IMR-90 (cell line): Measurements from ENCODE around the gene PALS2. TPM values are rescaled to one million over a fixed set of nuclear protein-coding genes. Genes with fewer than 3 reads are reported as not detected.

Experiments
- ATAC-seq: fragments of 200-7000 bp; cut with Tn5 transposase; 2 replicates; pipeline ENCODE4 v1.9.1; 2020; ENCODE audit warnings: low read depth, mild to moderate bottlenecking, moderate library complexity
- BruUV-seq: library from RNA; stranded (reverse); fragments of 400-500 nt; replicated peaks from 2 replicates; lab custom pipeline; 2021; lab: Mats Ljungman, UMichigan
- CTCF ChIA-PET: fragments of 300-600 bp; formaldehyde crosslinking; extraction: SDS; loops from one replicate; lab custom pipeline; 2021; ENCODE audit warnings: antibody characterized with exemption; lab: Yijun Ruan, JAX
- POLR2A ChIA-PET: fragments of 300-600 bp; sonication (Branson Sonifier 250); formaldehyde crosslinking; loops from one replicate; lab custom pipeline; 2022; ENCODE audit warnings: antibody characterized with exemption; ENCODE audit not compliant: unreplicated experiment; lab: Charles Lee
- DNase-seq: peaks from one replicate; pipeline ENCODE4 v3.0.0; 2013
- H2AFZ ChIP-seq: replicated peaks from 2 replicates; pipeline ENCODE3; 2013; ENCODE audit warnings: low read length, mild to moderate bottlenecking; ENCODE audit not compliant: poor library complexity
- H2AK5ac ChIP-seq: 2 replicates; pipeline ENCODE4 v1.6.1; 2013; ENCODE audit warnings: low read depth, low read length, inconsistent platforms
- H2AK9ac ChIP-seq: replicated peaks from 2 replicates; pipeline ENCODE3; 2013; ENCODE audit warnings: mild to moderate bottlenecking, low read depth, low read length, moderate library complexity; ENCODE audit not compliant: poor library complexity
- H2BK120ac ChIP-seq: 2 replicates; pipeline ENCODE4 v1.6.1; 2013; ENCODE audit warnings: low read depth, low read length, inconsistent platforms
- H2BK15ac ChIP-seq: 3 replicates; pipeline ENCODE4 v1.6.1; 2013; ENCODE audit warnings: low read depth, low read length, inconsistent platforms
- H2BK20ac ChIP-seq: 2 replicates; pipeline ENCODE4 v1.6.1; 2013; ENCODE audit warnings: low read depth, mild to moderate bottlenecking, inconsistent platforms, low read length, moderate library complexity
- H2BK5ac ChIP-seq: 2 replicates; pipeline ENCODE4 v1.6.1; 2013; ENCODE audit warnings: mild to moderate bottlenecking, low read depth, low read length, inconsistent platforms; ENCODE audit not compliant: poor library complexity, severe bottlenecking
- H3K14ac ChIP-seq: replicated peaks from 2 replicates; pipeline ENCODE4 v1.6.1; 2013; ENCODE audit warnings: low read depth, low read length, inconsistent platforms
- H3K18ac ChIP-seq: 2 replicates; pipeline ENCODE4 v1.6.1; 2013; ENCODE audit warnings: low read depth, low read length, control low read depth
- H3K23ac ChIP-seq: 2 replicates; pipeline ENCODE4 v1.6.1; 2013; ENCODE audit warnings: low read depth, low read length, inconsistent platforms
- H3K27ac ChIP-seq: 2 replicates; pipeline ENCODE4 v1.5.1; 2013; ENCODE audit warnings: mild to moderate bottlenecking, control low read depth, low read length; ENCODE audit not compliant: insufficient read depth
- H3K27me3 ChIP-seq: 2 replicates; pipeline ENCODE4 v1.6.1; 2013; ENCODE audit warnings: low read length; ENCODE audit not compliant: control insufficient read depth, insufficient read depth
- H3K36me3 ChIP-seq: 2 replicates; pipeline ENCODE4 v1.6.1; 2013; ENCODE audit warnings: low read length, mixed read lengths; ENCODE audit not compliant: control insufficient read depth, insufficient read depth
- H3K4ac ChIP-seq: 2 replicates; pipeline ENCODE4 v1.6.1; 2013; ENCODE audit warnings: low read depth, low read length, inconsistent platforms
- H3K4me1 ChIP-seq: 2 replicates; pipeline ENCODE4 v1.6.1; 2013; ENCODE audit warnings: low read length, mixed read lengths; ENCODE audit not compliant: control insufficient read depth, insufficient read depth
- H3K4me2 ChIP-seq: 2 replicates; pipeline ENCODE4 v1.6.1; 2013; ENCODE audit warnings: low read depth, mild to moderate bottlenecking, control low read depth, low read length, moderate library complexity
- H3K4me3 ChIP-seq: 2 replicates; pipeline ENCODE4 v1.5.1; 2013; ENCODE audit warnings: low read depth, mild to moderate bottlenecking, control low read depth, low read length, moderate library complexity; ENCODE audit not compliant: insufficient read depth
- H3K56ac ChIP-seq: 2 replicates; pipeline ENCODE4 v1.6.1; 2013; ENCODE audit warnings: low read length, inconsistent platforms; ENCODE audit not compliant: insufficient read depth; ENCODE audit errors: extremely low read depth
- H3K79me1 ChIP-seq, 2 experiments: 2 replicates each; pipeline ENCODE4 v1.6.1; 2013; ENCODE audit warnings: low read length in 2 of 2, inconsistent platforms in 1 of 2, low read depth in 1 of 2
- H3K9ac ChIP-seq: 2 replicates; pipeline ENCODE4 v1.6.1; 2013; ENCODE audit warnings: low read depth, low read length, control low read depth
- H3K9me1 ChIP-seq: 2 replicates; pipeline ENCODE4 v1.6.1; 2013; ENCODE audit warnings: low read length, inconsistent platforms; ENCODE audit not compliant: insufficient read depth
- H3K9me3 ChIP-seq: 2 replicates; pipeline ENCODE4 v1.6.1; 2013; ENCODE audit warnings: low read length; ENCODE audit not compliant: control insufficient read depth, insufficient read depth
- H4K20me1 ChIP-seq: 2 replicates; pipeline ENCODE4 v1.6.1; 2013; ENCODE audit warnings: low read length, inconsistent platforms; ENCODE audit not compliant: insufficient read depth
- H4K5ac ChIP-seq: 2 replicates; pipeline ENCODE4 v1.6.1; 2013; ENCODE audit warnings: mild to moderate bottlenecking, low read depth, low read length, control low read depth
- H4K8ac ChIP-seq, 2 experiments: 2 replicates each; pipeline ENCODE4 v1.6.1; 2013; ENCODE audit warnings: low read depth in 2 of 2, low read length in 2 of 2, control low read depth in 1 of 2, inconsistent platforms in 1 of 2
- H4K91ac ChIP-seq: 2 replicates; pipeline ENCODE4 v1.6.1; 2013; ENCODE audit warnings: low read depth, low read length, inconsistent platforms; ENCODE audit not compliant: insufficient read depth
- CHD1 ChIP-seq: IDR thresholded peaks from 2 replicates; pipeline ENCODE4 v1.6.1; 2012; ENCODE audit warnings: low read depth, low read length, improper control_type of control experiment
- FOS ChIP-seq: fragments of 150-350 bp; IDR thresholded peaks from 2 replicates; pipeline ENCODE4 v1.6.1; 2016; ENCODE audit warnings: low read depth, low read length
- MAFK ChIP-seq: IDR thresholded peaks from 2 replicates; pipeline ENCODE4 v1.6.1; 2012; ENCODE audit warnings: low read depth, low read length, improper control_type of control experiment
- MAZ ChIP-seq: IDR thresholded peaks from 2 replicates; pipeline ENCODE4 v1.6.1; 2012; ENCODE audit warnings: low read depth, mild to moderate bottlenecking, low read length, improper control_type of control experiment, moderate library complexity, borderline replicate concordance
- MXI1 ChIP-seq: IDR thresholded peaks from 2 replicates; pipeline ENCODE4 v1.6.1; 2012; ENCODE audit warnings: low read depth, mild to moderate bottlenecking, low read length, moderate library complexity, borderline replicate concordance
- NFE2L2 ChIP-seq: fragments of 150-350 bp; IDR thresholded peaks from 2 replicates; pipeline ENCODE4 v1.6.1; 2016; ENCODE audit warnings: low read depth, mild to moderate bottlenecking, low read length
- POLR2A ChIP-seq: IDR thresholded peaks from 2 replicates; pipeline ENCODE4 v1.6.1; 2012; ENCODE audit warnings: mild to moderate bottlenecking, low read depth, low read length
- RAD21 ChIP-seq: IDR thresholded peaks from 2 replicates; pipeline ENCODE4 v1.6.1; 2012; ENCODE audit warnings: low read length, improper control_type of control experiment
- RCOR1 ChIP-seq: IDR thresholded peaks from 2 replicates; pipeline ENCODE4 v1.6.1; 2012; ENCODE audit warnings: mild to moderate bottlenecking, low read length, improper control_type of control experiment; ENCODE audit not compliant: insufficient replicate concordance
- SMC3 ChIP-seq: fragments of 150-350 bp; IDR thresholded peaks from 2 replicates; pipeline ENCODE4 v1.6.1; 2016; ENCODE audit warnings: low read depth, mild to moderate bottlenecking, antibody characterized with exemption, low read length, moderate library complexity
- WGBS, 2 experiments: methylation state at CpG; one replicate each; pipeline versions ENCODE4 v1.1.5 to v1.1.7; 2013; ENCODE audit warnings: missing lambda C conversion rate in 2 of 2; ENCODE audit not compliant: insufficient read length in 1 of 2; ENCODE audit errors: extremely low coverage in 2 of 2; 5-methylcytosine and 5-hydroxymethylcytosine counted together
- dilution Hi-C: fragments of 300-500 bp; cut with HindIII; formaldehyde crosslinking; loops from one replicate; pipeline ENCODE4 v1.14.3; 2018; ENCODE audit warnings: low sequenced_read_pairs; ENCODE audit not compliant: unreplicated experiment
- in situ Hi-C: fragments of 300-500 bp; cut with MboI; formaldehyde crosslinking; loops from 3 replicates; pipeline ENCODE4 v1.14.3; 2019; ENCODE audit warnings: low sequenced_read_pairs, inconsistent platforms, mixed read lengths
- intact Hi-C: fragments of 100-400 bp; cut with micrococcal nuclease; formaldehyde crosslinking; loops from 2 replicates; pipeline ENCODE4 v1.10.0; 2022
- polyA plus RNA-seq, 3 experiments: library from polyadenylated mRNA; depleted of rRNA; stranded (reverse); fragments of >200 nt; gene quantifications; 2 replicates each; pipeline ENCODE4 v1.2.3, GENCODE V29; 2012; ENCODE audit warnings: low replicate concordance in 1 of 3
- total RNA-seq: library from RNA; depleted of rRNA; stranded (reverse); fragments of >200 nt; gene quantifications from 2 replicates; pipeline ENCODE4 v1.2.3, GENCODE V29; 2012
- TF ChIP-seq, protein P1 (sequence below): conservative IDR thresholded peaks from 2 replicates; pipeline ENCODE4 v1.5.1; 2012; ENCODE audit warnings: mild to moderate bottlenecking, low read depth, low read length, improper control_type of control experiment
- TF ChIP-seq, protein P2 (sequence below): fragments of 150-350 bp; IDR thresholded peaks from 2 replicates; pipeline ENCODE4 v1.6.1; 2016; ENCODE audit warnings: low read depth, mild to moderate bottlenecking, low read length, moderate library complexity, borderline replicate concordance

Gene PALS2
- total and polyA plus RNA-seq, 2 of the 4 experiments (the other 2 are of a cell fraction) = 8.8 to 15.4 TPM

DNA sequence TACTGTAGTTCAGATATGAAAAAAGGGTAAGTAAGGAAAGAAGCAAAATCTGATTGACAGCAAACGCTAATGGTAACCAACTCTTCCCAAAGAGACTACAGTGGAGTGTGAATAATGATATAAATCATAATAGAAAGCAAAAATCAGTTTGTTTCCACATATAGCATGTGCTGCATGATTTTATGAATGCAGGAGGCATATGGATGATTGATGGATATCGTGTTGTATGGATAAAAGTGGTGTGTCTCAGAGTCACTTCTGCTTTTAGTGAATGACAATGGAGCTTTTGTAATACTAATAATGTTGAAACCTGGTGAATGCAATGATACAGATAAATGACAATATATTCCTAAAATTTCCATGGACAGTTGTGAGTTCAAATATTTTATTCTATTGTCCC is 36.6 kb upstream of the PALS2 start:
- Histone ChIP-seq H2BK15ac (no peak overlapping the region), H3K4me1 (no peaks in the 10 kb centered on the region), H3K27me3 (no peaks in the 10 kb centered on the region; the same call in 1 of the 2 replicates), H4K5ac (no peak overlapping the region), H3K4ac (no peak overlapping the region), H4K8ac (no peak overlapping the region), H3K36me3 (no peaks in the 10 kb centered on the region), H2AK9ac (no peak overlapping the region), H3K9me1 (no peaks in the 10 kb centered on the region), H3K9me3 (no peaks in the 10 kb centered on the region), H4K91ac (no peak overlapping the region), H3K23ac (no peak overlapping the region), H2BK120ac (no peak overlapping the region), H3K27ac (no peak overlapping the region), H4K20me1 (no peaks in the 10 kb centered on the region), H2BK5ac (no peak overlapping the region), H3K9ac (no peak overlapping the region), H2AK5ac (no peak overlapping the region), H3K56ac (no peak overlapping the region), H3K79me1 (no peaks in the 10 kb centered on the region), H2AFZ (no peak overlapping the region), H3K18ac (no peak overlapping the region), H3K4me2 (no peak overlapping the region), H3K14ac (no peak overlapping the region), H2BK20ac (no peak overlapping the region), H3K4me3 (no peak overlapping the region)
- intact Hi-C loops (no loop called here), dilution Hi-C loops (no loop called here), in situ Hi-C loops (no loop called here)
- TF ChIP-seq MAZ (no peak), POLR2A (no peak), FOS (no peak), CHD1 (no peak), SMC3 (no peak), NFE2L2 (no peak), RAD21 (no peak), MXI1 (no peak), MAFK (no peak), RCOR1 (no peak)
- TF ChIP-seq, protein P1, sequence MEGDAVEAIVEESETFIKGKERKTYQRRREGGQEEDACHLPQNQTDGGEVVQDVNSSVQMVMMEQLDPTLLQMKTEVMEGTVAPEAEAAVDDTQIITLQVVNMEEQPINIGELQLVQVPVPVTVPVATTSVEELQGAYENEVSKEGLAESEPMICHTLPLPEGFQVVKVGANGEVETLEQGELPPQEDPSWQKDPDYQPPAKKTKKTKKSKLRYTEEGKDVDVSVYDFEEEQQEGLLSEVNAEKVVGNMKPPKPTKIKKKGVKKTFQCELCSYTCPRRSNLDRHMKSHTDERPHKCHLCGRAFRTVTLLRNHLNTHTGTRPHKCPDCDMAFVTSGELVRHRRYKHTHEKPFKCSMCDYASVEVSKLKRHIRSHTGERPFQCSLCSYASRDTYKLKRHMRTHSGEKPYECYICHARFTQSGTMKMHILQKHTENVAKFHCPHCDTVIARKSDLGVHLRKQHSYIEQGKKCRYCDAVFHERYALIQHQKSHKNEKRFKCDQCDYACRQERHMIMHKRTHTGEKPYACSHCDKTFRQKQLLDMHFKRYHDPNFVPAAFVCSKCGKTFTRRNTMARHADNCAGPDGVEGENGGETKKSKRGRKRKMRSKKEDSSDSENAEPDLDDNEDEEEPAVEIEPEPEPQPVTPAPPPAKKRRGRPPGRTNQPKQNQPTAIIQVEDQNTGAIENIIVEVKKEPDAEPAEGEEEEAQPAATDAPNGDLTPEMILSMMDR = no peak
- TF ChIP-seq, protein P2, sequence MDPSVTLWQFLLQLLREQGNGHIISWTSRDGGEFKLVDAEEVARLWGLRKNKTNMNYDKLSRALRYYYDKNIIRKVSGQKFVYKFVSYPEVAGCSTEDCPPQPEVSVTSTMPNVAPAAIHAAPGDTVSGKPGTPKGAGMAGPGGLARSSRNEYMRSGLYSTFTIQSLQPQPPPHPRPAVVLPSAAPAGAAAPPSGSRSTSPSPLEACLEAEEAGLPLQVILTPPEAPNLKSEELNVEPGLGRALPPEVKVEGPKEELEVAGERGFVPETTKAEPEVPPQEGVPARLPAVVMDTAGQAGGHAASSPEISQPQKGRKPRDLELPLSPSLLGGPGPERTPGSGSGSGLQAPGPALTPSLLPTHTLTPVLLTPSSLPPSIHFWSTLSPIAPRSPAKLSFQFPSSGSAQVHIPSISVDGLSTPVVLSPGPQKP = no peak
- 20% methylated on average over 1 of the region's 2 CpGs; no CpG with 5 or more reads in 1 of the 2 experiments for WGBS, 2 experiments
- DNase-seq = no peak
- ChIA-PET CTCF (no interaction called here), POLR2A (no interaction called here)
- no peak for ATAC-seq
- no TSS peak for BruUV-seq
